IMR-90 (cell line): ENCODE measurements around the gene FNDC3B. TPM values are rescaled to one million over a fixed set of nuclear protein-coding genes. Genes with fewer than 3 reads are reported as not detected.

Source experiments
- ATAC-seq: fragments of 200-7000 bp; cut with Tn5 transposase; 2 replicates; pipeline ENCODE4 v1.9.1; 2020; ENCODE audit warnings: low read depth, mild to moderate bottlenecking, moderate library complexity
- BruUV-seq: library from RNA; stranded (reverse); fragments of 400-500 nt; replicated peaks from 2 replicates; lab custom pipeline; 2021; lab: Mats Ljungman, UMichigan
- CTCF ChIA-PET: fragments of 300-600 bp; formaldehyde crosslinking; extraction: SDS; loops from one replicate; lab custom pipeline; 2021; ENCODE audit warnings: antibody characterized with exemption; lab: Yijun Ruan, JAX
- POLR2A ChIA-PET: fragments of 300-600 bp; sonication (Branson Sonifier 250); formaldehyde crosslinking; loops from one replicate; lab custom pipeline; 2022; ENCODE audit warnings: antibody characterized with exemption; ENCODE audit not compliant: unreplicated experiment; lab: Charles Lee
- DNase-seq: peaks from one replicate; pipeline ENCODE4 v3.0.0; 2013
- H2AFZ ChIP-seq: replicated peaks from 2 replicates; pipeline ENCODE3; 2013; ENCODE audit warnings: low read length, mild to moderate bottlenecking; ENCODE audit not compliant: poor library complexity
- H2AK5ac ChIP-seq: 2 replicates; pipeline ENCODE4 v1.6.1; 2013; ENCODE audit warnings: low read depth, low read length, inconsistent platforms
- H2AK9ac ChIP-seq: replicated peaks from 2 replicates; pipeline ENCODE3; 2013; ENCODE audit warnings: mild to moderate bottlenecking, low read depth, low read length, moderate library complexity; ENCODE audit not compliant: poor library complexity
- H2BK120ac ChIP-seq: 2 replicates; pipeline ENCODE4 v1.6.1; 2013; ENCODE audit warnings: low read depth, low read length, inconsistent platforms
- H2BK15ac ChIP-seq: 3 replicates; pipeline ENCODE4 v1.6.1; 2013; ENCODE audit warnings: low read depth, low read length, inconsistent platforms
- H2BK20ac ChIP-seq: 2 replicates; pipeline ENCODE4 v1.6.1; 2013; ENCODE audit warnings: low read depth, mild to moderate bottlenecking, inconsistent platforms, low read length, moderate library complexity
- H2BK5ac ChIP-seq: 2 replicates; pipeline ENCODE4 v1.6.1; 2013; ENCODE audit warnings: mild to moderate bottlenecking, low read depth, low read length, inconsistent platforms; ENCODE audit not compliant: poor library complexity, severe bottlenecking
- H3K14ac ChIP-seq: replicated peaks from 2 replicates; pipeline ENCODE4 v1.6.1; 2013; ENCODE audit warnings: low read depth, low read length, inconsistent platforms
- H3K18ac ChIP-seq: 2 replicates; pipeline ENCODE4 v1.6.1; 2013; ENCODE audit warnings: low read depth, low read length, control low read depth
- H3K23ac ChIP-seq: 2 replicates; pipeline ENCODE4 v1.6.1; 2013; ENCODE audit warnings: low read depth, low read length, inconsistent platforms
- H3K27ac ChIP-seq: 2 replicates; pipeline ENCODE4 v1.5.1; 2013; ENCODE audit warnings: mild to moderate bottlenecking, control low read depth, low read length; ENCODE audit not compliant: insufficient read depth
- H3K27me3 ChIP-seq: 2 replicates; pipeline ENCODE4 v1.6.1; 2013; ENCODE audit warnings: low read length; ENCODE audit not compliant: control insufficient read depth, insufficient read depth
- H3K36me3 ChIP-seq: 2 replicates; pipeline ENCODE4 v1.6.1; 2013; ENCODE audit warnings: low read length, mixed read lengths; ENCODE audit not compliant: control insufficient read depth, insufficient read depth
- H3K4ac ChIP-seq: 2 replicates; pipeline ENCODE4 v1.6.1; 2013; ENCODE audit warnings: low read depth, low read length, inconsistent platforms
- H3K4me1 ChIP-seq: 2 replicates; pipeline ENCODE4 v1.6.1; 2013; ENCODE audit warnings: low read length, mixed read lengths; ENCODE audit not compliant: control insufficient read depth, insufficient read depth
- H3K4me2 ChIP-seq: 2 replicates; pipeline ENCODE4 v1.6.1; 2013; ENCODE audit warnings: low read depth, mild to moderate bottlenecking, control low read depth, low read length, moderate library complexity
- H3K4me3 ChIP-seq: 2 replicates; pipeline ENCODE4 v1.5.1; 2013; ENCODE audit warnings: low read depth, mild to moderate bottlenecking, control low read depth, low read length, moderate library complexity; ENCODE audit not compliant: insufficient read depth
- H3K56ac ChIP-seq: 2 replicates; pipeline ENCODE4 v1.6.1; 2013; ENCODE audit warnings: low read length, inconsistent platforms; ENCODE audit not compliant: insufficient read depth; ENCODE audit errors: extremely low read depth
- H3K79me1 ChIP-seq, 2 experiments: 2 replicates each; pipeline ENCODE4 v1.6.1; 2013; ENCODE audit warnings: low read length in 2 of 2, inconsistent platforms in 1 of 2, low read depth in 1 of 2
- H3K9ac ChIP-seq: 2 replicates; pipeline ENCODE4 v1.6.1; 2013; ENCODE audit warnings: low read depth, low read length, control low read depth
- H3K9me1 ChIP-seq: 2 replicates; pipeline ENCODE4 v1.6.1; 2013; ENCODE audit warnings: low read length, inconsistent platforms; ENCODE audit not compliant: insufficient read depth
- H3K9me3 ChIP-seq: 2 replicates; pipeline ENCODE4 v1.6.1; 2013; ENCODE audit warnings: low read length; ENCODE audit not compliant: control insufficient read depth, insufficient read depth
- H4K20me1 ChIP-seq: 2 replicates; pipeline ENCODE4 v1.6.1; 2013; ENCODE audit warnings: low read length, inconsistent platforms; ENCODE audit not compliant: insufficient read depth
- H4K5ac ChIP-seq: 2 replicates; pipeline ENCODE4 v1.6.1; 2013; ENCODE audit warnings: mild to moderate bottlenecking, low read depth, low read length, control low read depth
- H4K8ac ChIP-seq, 2 experiments: 2 replicates each; pipeline ENCODE4 v1.6.1; 2013; ENCODE audit warnings: low read depth in 2 of 2, low read length in 2 of 2, control low read depth in 1 of 2, inconsistent platforms in 1 of 2
- H4K91ac ChIP-seq: 2 replicates; pipeline ENCODE4 v1.6.1; 2013; ENCODE audit warnings: low read depth, low read length, inconsistent platforms; ENCODE audit not compliant: insufficient read depth
- BHLHE40 ChIP-seq: fragments of 150-350 bp; IDR thresholded peaks from 2 replicates; pipeline ENCODE4 v1.6.1; 2016; ENCODE audit warnings: mild to moderate bottlenecking, low read depth, low read length
- CEBPB ChIP-seq: IDR thresholded peaks from 2 replicates; pipeline ENCODE4 v1.6.1; 2012; ENCODE audit warnings: low read depth, low read length, improper control_type of control experiment
- CHD1 ChIP-seq: IDR thresholded peaks from 2 replicates; pipeline ENCODE4 v1.6.1; 2012; ENCODE audit warnings: low read depth, low read length, improper control_type of control experiment
- ELK1 ChIP-seq: fragments of 150-350 bp; IDR thresholded peaks from 2 replicates; pipeline ENCODE4 v1.6.1; 2016; ENCODE audit warnings: low read depth, mild to moderate bottlenecking, low read length, moderate library complexity, borderline replicate concordance
- MAFK ChIP-seq: IDR thresholded peaks from 2 replicates; pipeline ENCODE4 v1.6.1; 2012; ENCODE audit warnings: low read depth, low read length, improper control_type of control experiment
- MAZ ChIP-seq: IDR thresholded peaks from 2 replicates; pipeline ENCODE4 v1.6.1; 2012; ENCODE audit warnings: low read depth, mild to moderate bottlenecking, low read length, improper control_type of control experiment, moderate library complexity, borderline replicate concordance
- MXI1 ChIP-seq: IDR thresholded peaks from 2 replicates; pipeline ENCODE4 v1.6.1; 2012; ENCODE audit warnings: low read depth, mild to moderate bottlenecking, low read length, moderate library complexity, borderline replicate concordance
- NFE2L2 ChIP-seq: fragments of 150-350 bp; IDR thresholded peaks from 2 replicates; pipeline ENCODE4 v1.6.1; 2016; ENCODE audit warnings: low read depth, mild to moderate bottlenecking, low read length
- POLR2A ChIP-seq: IDR thresholded peaks from 2 replicates; pipeline ENCODE4 v1.6.1; 2012; ENCODE audit warnings: mild to moderate bottlenecking, low read depth, low read length
- SMC3 ChIP-seq: fragments of 150-350 bp; IDR thresholded peaks from 2 replicates; pipeline ENCODE4 v1.6.1; 2016; ENCODE audit warnings: low read depth, mild to moderate bottlenecking, antibody characterized with exemption, low read length, moderate library complexity
- WGBS, 2 experiments: methylation state at CpG; one replicate each; pipeline versions ENCODE4 v1.1.5 to v1.1.7; 2013; ENCODE audit warnings: missing lambda C conversion rate in 2 of 2; ENCODE audit not compliant: insufficient read length in 1 of 2; ENCODE audit errors: extremely low coverage in 2 of 2; 5-methylcytosine and 5-hydroxymethylcytosine counted together
- dilution Hi-C: fragments of 300-500 bp; cut with HindIII; formaldehyde crosslinking; loops from one replicate; pipeline ENCODE4 v1.14.3; 2018; ENCODE audit warnings: low sequenced_read_pairs; ENCODE audit not compliant: unreplicated experiment
- in situ Hi-C: fragments of 300-500 bp; cut with MboI; formaldehyde crosslinking; loops from 3 replicates; pipeline ENCODE4 v1.14.3; 2019; ENCODE audit warnings: low sequenced_read_pairs, inconsistent platforms, mixed read lengths
- intact Hi-C: fragments of 100-400 bp; cut with micrococcal nuclease; formaldehyde crosslinking; loops from 2 replicates; pipeline ENCODE4 v1.10.0; 2022
- polyA plus RNA-seq, 3 experiments: library from polyadenylated mRNA; depleted of rRNA; stranded (reverse); fragments of >200 nt; gene quantifications; 2 replicates each; pipeline ENCODE4 v1.2.3, GENCODE V29; 2012; ENCODE audit warnings: low replicate concordance in 1 of 3
- total RNA-seq: library from RNA; depleted of rRNA; stranded (reverse); fragments of >200 nt; gene quantifications from 2 replicates; pipeline ENCODE4 v1.2.3, GENCODE V29; 2012
- TF ChIP-seq, protein P1 (sequence below): conservative IDR thresholded peaks from 2 replicates; pipeline ENCODE4 v1.5.1; 2012; ENCODE audit warnings: mild to moderate bottlenecking, low read depth, low read length, improper control_type of control experiment
- TF ChIP-seq, protein P2 (sequence below): fragments of 150-350 bp; IDR thresholded peaks from 2 replicates; pipeline ENCODE4 v1.6.1; 2017; ENCODE audit warnings: mild to moderate bottlenecking, antibody characterized with exemption, low read length, low read depth

The FNDC3B gene
- total and polyA plus RNA-seq, 2 of the 4 experiments (the other 2 are of a cell fraction): 23.9 to 150 TPM

DNA sequence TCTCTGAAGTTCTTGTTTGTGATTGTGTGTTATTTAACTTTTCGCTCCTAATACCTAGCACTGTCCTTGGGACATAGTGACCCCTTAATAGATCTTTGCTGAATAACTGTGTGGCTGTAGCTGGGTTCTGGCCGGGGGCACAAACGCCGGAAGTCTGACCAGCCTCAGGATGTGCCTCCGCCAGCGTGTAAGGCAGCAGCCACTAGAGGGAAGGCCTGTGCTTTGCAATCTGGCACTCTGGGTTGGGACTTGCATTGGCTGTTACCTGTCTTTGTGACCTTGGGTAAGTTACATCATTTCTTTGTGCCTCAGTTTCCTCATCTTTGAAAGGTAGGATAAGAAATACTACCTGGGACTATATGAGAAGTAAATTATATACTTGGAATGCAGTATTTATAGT lies 250.2 kb downstream of the FNDC3B start:
- no peak overlapping the region for H2AK9ac ChIP-seq
- peaks cover 58 to 89% of the 10 kb centered on the region in 2 experiments for H3K79me1 ChIP-seq
- no peak overlapping the region for H2BK15ac ChIP-seq
- no peak for DNase-seq
- peaks cover 35% of the 10 kb centered on the region for H3K9me1 ChIP-seq
- no peak overlapping the region for H2BK120ac ChIP-seq
- H3K4me2 ChIP-seq: no peak overlapping the region
- H2BK20ac ChIP-seq: no peak overlapping the region
- intact Hi-C loops (no loop called here), in situ Hi-C loops (no loop called here), dilution Hi-C loops (no loop called here)
- no peak overlapping the region for H2AK5ac ChIP-seq
- no peak overlapping the region for H3K56ac ChIP-seq
- H4K5ac ChIP-seq: no peak overlapping the region
- no peak overlapping the region for H3K9ac ChIP-seq
- peaks cover 9% of the 10 kb centered on the region for H3K4me1 ChIP-seq
- H4K91ac ChIP-seq: no peak overlapping the region
- CTCF ChIA-PET: no interaction called here
- H3K36me3 ChIP-seq: peaks cover 42% of the 10 kb centered on the region
- no peak overlapping the region for H2BK5ac ChIP-seq
- H3K4ac ChIP-seq: no peak overlapping the region
- no peak overlapping the region for H3K4me3 ChIP-seq
- H3K18ac ChIP-seq: no peak overlapping the region
- POLR2A ChIA-PET: no interaction called here
- H4K8ac ChIP-seq: no peak overlapping the region
- no peaks in the 10 kb centered on the region for H3K9me3 ChIP-seq
- no peak overlapping the region for H3K23ac ChIP-seq
- H2AFZ ChIP-seq: no peak overlapping the region
- BruUV-seq: no TSS peak
- no peak for TF ChIP-seq MXI1
- TF ChIP-seq MAZ: no peak
- TF ChIP-seq, protein P1, sequence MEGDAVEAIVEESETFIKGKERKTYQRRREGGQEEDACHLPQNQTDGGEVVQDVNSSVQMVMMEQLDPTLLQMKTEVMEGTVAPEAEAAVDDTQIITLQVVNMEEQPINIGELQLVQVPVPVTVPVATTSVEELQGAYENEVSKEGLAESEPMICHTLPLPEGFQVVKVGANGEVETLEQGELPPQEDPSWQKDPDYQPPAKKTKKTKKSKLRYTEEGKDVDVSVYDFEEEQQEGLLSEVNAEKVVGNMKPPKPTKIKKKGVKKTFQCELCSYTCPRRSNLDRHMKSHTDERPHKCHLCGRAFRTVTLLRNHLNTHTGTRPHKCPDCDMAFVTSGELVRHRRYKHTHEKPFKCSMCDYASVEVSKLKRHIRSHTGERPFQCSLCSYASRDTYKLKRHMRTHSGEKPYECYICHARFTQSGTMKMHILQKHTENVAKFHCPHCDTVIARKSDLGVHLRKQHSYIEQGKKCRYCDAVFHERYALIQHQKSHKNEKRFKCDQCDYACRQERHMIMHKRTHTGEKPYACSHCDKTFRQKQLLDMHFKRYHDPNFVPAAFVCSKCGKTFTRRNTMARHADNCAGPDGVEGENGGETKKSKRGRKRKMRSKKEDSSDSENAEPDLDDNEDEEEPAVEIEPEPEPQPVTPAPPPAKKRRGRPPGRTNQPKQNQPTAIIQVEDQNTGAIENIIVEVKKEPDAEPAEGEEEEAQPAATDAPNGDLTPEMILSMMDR: no peak
- TF ChIP-seq MAFK: no peak
- TF ChIP-seq BHLHE40: no peak
- TF ChIP-seq ELK1: no peak
- TF ChIP-seq CEBPB: no peak
- no peak for TF ChIP-seq CHD1
- no peak for TF ChIP-seq SMC3
- TF ChIP-seq POLR2A: no peak
- TF ChIP-seq NFE2L2: no peak
- TF ChIP-seq, protein P2, sequence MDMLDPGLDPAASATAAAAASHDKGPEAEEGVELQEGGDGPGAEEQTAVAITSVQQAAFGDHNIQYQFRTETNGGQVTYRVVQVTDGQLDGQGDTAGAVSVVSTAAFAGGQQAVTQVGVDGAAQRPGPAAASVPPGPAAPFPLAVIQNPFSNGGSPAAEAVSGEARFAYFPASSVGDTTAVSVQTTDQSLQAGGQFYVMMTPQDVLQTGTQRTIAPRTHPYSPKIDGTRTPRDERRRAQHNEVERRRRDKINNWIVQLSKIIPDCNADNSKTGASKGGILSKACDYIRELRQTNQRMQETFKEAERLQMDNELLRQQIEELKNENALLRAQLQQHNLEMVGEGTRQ: no peak
- H3K27ac ChIP-seq: no peak overlapping the region
- no peak for ATAC-seq
- WGBS, 2 experiments: 95% methylated on average over 3 of the region's 6 CpGs; no CpG with 5 or more reads in 1 of the 2 experiments
- no peak overlapping the region for H3K14ac ChIP-seq
- no peaks in the 10 kb centered on the region for H3K27me3 ChIP-seq
- peaks cover 57% of the 10 kb centered on the region; the same call in 1 of the 2 replicates for H4K20me1 ChIP-seq
